Muscle layer of duodenum (tissue), 2 donors: ENCODE data around the gene STAC2.
"Not testable (repeated sequence)": the region's sequence is repeated elsewhere in the genome, so short reads cannot be mapped to it uniquely, and the experiment has no call there.

Experiments used
- H3K27ac ChIP-seq: one replicate; pipeline ENCODE4 v1.7.0; 2013; ENCODE audit warnings: mild to moderate bottlenecking, low read length
- H3K27me3 ChIP-seq: one replicate; pipeline ENCODE4 v1.7.0; 2013; ENCODE audit warnings: low read depth, mild to moderate bottlenecking, control low read depth, low read length
- H3K36me3 ChIP-seq, 2 donors: one replicate each; pipeline ENCODE4 v1.7.0; 2013; ENCODE audit warnings: low read length in 2 of 2, control low read depth in 1 of 2, mild to moderate bottlenecking in 1 of 2; ENCODE audit not compliant: insufficient read depth in 2 of 2, control insufficient read depth in 1 of 2
- H3K4me1 ChIP-seq, 2 donors: one replicate each; pipeline ENCODE4 v1.7.0; 2013; ENCODE audit warnings: low read length in 2 of 2, mild to moderate bottlenecking in 2 of 2, control low read depth in 1 of 2, moderate library complexity in 1 of 2; ENCODE audit not compliant: insufficient read depth in 2 of 2, control insufficient read depth in 1 of 2
- H3K4me3 ChIP-seq, 2 donors: one replicate each; pipeline ENCODE4 v1.7.0; 2013; ENCODE audit warnings: low read length in 2 of 2, low read depth in 1 of 2, mild to moderate bottlenecking in 1 of 2
- H3K9me3 ChIP-seq, 2 donors: one replicate each; pipeline ENCODE4 v1.7.0; 2013; ENCODE audit warnings: low read length in 2 of 2, control low read depth in 1 of 2, mild to moderate bottlenecking in 1 of 2; ENCODE audit not compliant: control insufficient read depth in 1 of 2
- donor health status: healthy.

Gene STAC2

GRCh38 chr17:39225308-39225958, at the start of gene STAC2:
Gene STAC2 (minus strand): TSS chr17:39225945. CDS start chr17:39225502, 443 bp downstream.
- peak within 1 kb of the TSS; percentile 34 to 65 for H3K4me3 ChIP-seq
- H3K36me3 ChIP-seq, result no peaks in the 10 kb centered on the region
- H3K27ac ChIP-seq, result no peak within 1 kb of the TSS
- no peaks in the 10 kb centered on the region for H3K9me3 ChIP-seq
- H3K27me3 ChIP-seq, result peaks cover 19% of the 10 kb centered on the region
- H3K4me1 ChIP-seq, result peaks cover 3 to 21% of the 10 kb centered on the region in 2 donors

- Histone ChIP-seq H3K36me3 (peaks cover 14 to 35% of the 10 kb centered on the region in 2 donors), H3K27me3 (no peaks in the 10 kb centered on the region), H3K4me3 (no peak overlapping the region), H3K27ac (no peak overlapping the region), H3K9me3 (no peaks in the 10 kb centered on the region), H3K4me1 (no peaks in the 10 kb centered on the region)
These were observed 45.8 kb upstream of the STAC2 start for GRCh38 chr17:39271546-39271945.

GRCh38 chr17:39270923-39271322, 45.2 kb upstream of the STAC2 start:
- peaks cover 14 to 35% of the 10 kb centered on the region in 2 donors for H3K36me3 ChIP-seq
- no peak overlapping the region for H3K4me3 ChIP-seq
- H3K9me3 ChIP-seq, result no peaks in the 10 kb centered on the region
- H3K4me1 ChIP-seq, result no peaks in the 10 kb centered on the region
- no peaks in the 10 kb centered on the region for H3K27me3 ChIP-seq
- no peak overlapping the region for H3K27ac ChIP-seq

GRCh38 chr17:39264119-39264518, 38.4 kb upstream of the STAC2 start:
- Histone ChIP-seq H3K36me3 (peaks cover 34 to 58% of the 10 kb centered on the region in 2 donors), H3K9me3 (no peaks in the 10 kb centered on the region)

GRCh38 chr17:39261286-39261685, 35.5 kb upstream of the STAC2 start:
- no peaks in the 10 kb centered on the region for H3K4me1 ChIP-seq
- H3K9me3 ChIP-seq, result no peaks in the 10 kb centered on the region
- peaks cover 42 to 73% of the 10 kb centered on the region in 2 donors for H3K36me3 ChIP-seq
- no peak overlapping the region for H3K27ac ChIP-seq
- no peak overlapping the region for H3K4me3 ChIP-seq
- no peaks in the 10 kb centered on the region for H3K27me3 ChIP-seq

More at GRCh38 chr17:39264119-39264518, 38.4 kb upstream of the STAC2 start:
- Histone ChIP-seq H3K27me3 (no peaks in the 10 kb centered on the region), H3K4me3 (no peak overlapping the region), H3K4me1 (no peaks in the 10 kb centered on the region), H3K27ac (no peak overlapping the region)

GRCh38 chr17:39252788-39253460, 27.2 kb upstream of the STAC2 start:
- peaks cover 14 to 35% of the 10 kb centered on the region in 2 donors for H3K36me3 ChIP-seq
- H3K27me3 ChIP-seq, result no peaks in the 10 kb centered on the region
- no peak overlapping the region for H3K4me3 ChIP-seq
- no peaks in the 10 kb centered on the region for H3K9me3 ChIP-seq
- H3K27ac ChIP-seq, result no peak overlapping the region
- no peaks in the 10 kb centered on the region for H3K4me1 ChIP-seq

- Histone ChIP-seq H3K9me3 (no peaks in the 10 kb centered on the region), H3K36me3 (peaks cover 9 to 26% of the 10 kb centered on the region in 2 donors), H3K27me3 (no peaks in the 10 kb centered on the region), H3K4me1 (no peaks in the 10 kb centered on the region), H3K27ac (no peak overlapping the region), H3K4me3 (no peak overlapping the region)
These were observed 26.3 kb upstream of the STAC2 start for GRCh38 chr17:39251997-39252396.

GRCh38 chr17:39250076-39250475, 24.3 kb upstream of the STAC2 start:
- H3K27me3 ChIP-seq, H3K27ac ChIP-seq: not testable (repeated sequence)
- peaks cover 9 to 16% of the 10 kb centered on the region in 2 donors for H3K36me3 ChIP-seq

GRCh38 chr17:39246274-39246673, 20.5 kb upstream of the STAC2 start:
- Histone ChIP-seq H3K4me1 (peaks cover 0 to 6% of the 10 kb centered on the region in 2 donors), H3K4me3 (no peak overlapping the region), H3K27me3 (no peaks in the 10 kb centered on the region), H3K9me3 (no peaks in the 10 kb centered on the region), H3K27ac (no peak overlapping the region), H3K36me3 (no peaks in the 10 kb centered on the region)

More at GRCh38 chr17:39250076-39250475, 24.3 kb upstream of the STAC2 start:
- not testable (repeated sequence) for H3K4me3 ChIP-seq, H3K9me3 ChIP-seq, H3K4me1 ChIP-seq

- Histone ChIP-seq H3K9me3 (no peaks in the 10 kb centered on the region), H3K4me1 (peaks cover 0 to 6% of the 10 kb centered on the region in 2 donors), H3K27ac (no peak overlapping the region)
These were observed 19.1 kb upstream of the STAC2 start for GRCh38 chr17:39244600-39245570.

More at GRCh38 chr17:39244600-39245570, 19.1 kb upstream of the STAC2 start:
- Histone ChIP-seq H3K27me3 (no peaks in the 10 kb centered on the region), H3K36me3 (no peaks in the 10 kb centered on the region), H3K4me3 (no peak overlapping the region)
